A549 (cell line): ENCODE results near the gene RELL2.

Experiments used
- CTCF ChIP-seq: fragments of >200 bp; sonication (Bioruptor Twin); formaldehyde crosslinking; IDR thresholded peaks from 3 replicates; pipeline ENCODE4 v1.5.1; 2016
- EP300 ChIP-seq, 2 experiments: fragments of >200 bp; sonication (Bioruptor Twin); formaldehyde crosslinking; IDR thresholded peaks; 2 replicates in 1 of 2; 3 replicates in 1 of 2; pipeline ENCODE4 v1.6.1; 2016 to 2017
- ESRRA ChIP-seq: fragments of 150-350 bp; IDR thresholded peaks from 2 replicates; pipeline ENCODE4 v1.6.1; 2014; ENCODE audit warnings: mild to moderate bottlenecking, low read length, borderline replicate concordance
- JUNB ChIP-seq: fragments of >200 bp; sonication (Bioruptor Twin); formaldehyde crosslinking; IDR thresholded peaks from 2 replicates; pipeline ENCODE4 v1.6.1; 2016
- PHF8 ChIP-seq: fragments of 200-600 bp; sonication (generic); IDR thresholded peaks from 2 replicates; pipeline ENCODE4 v1.6.1; 2016; ENCODE audit warnings: low read depth, mild to moderate bottlenecking, antibody characterized with exemption, moderate library complexity, borderline replicate concordance
- POLR2A ChIP-seq: IDR thresholded peaks from 2 replicates; pipeline ENCODE4 v1.6.1; 2012; ENCODE audit warnings: mild to moderate bottlenecking, low read length
- REST ChIP-seq: fragments of 200-600 bp; sonication (generic); IDR thresholded peaks from 2 replicates; pipeline ENCODE4 v1.6.1; 2016; ENCODE audit warnings: antibody characterized with exemption, mild to moderate bottlenecking, moderate library complexity

GRCh38 chr5:141655020-141655419 lies 18.2 kb downstream of the RELL2 start:
- TF ChIP-seq POLR2A = no peak
- TF ChIP-seq EP300 (IDR thresholded peaks at IDR 0.05) = no peak
- no peak for TF ChIP-seq JUNB
- no peak for TF ChIP-seq REST
- no peak for TF ChIP-seq ESRRA
- TF ChIP-seq CTCF = no peak
- TF ChIP-seq PHF8 = no peak
